Stomach (tissue), 9 donors: ENCODE results near the gene SBF2. TPM values are rescaled to one million over a fixed set of nuclear protein-coding genes. Genes with fewer than 3 reads are reported as not detected.
A peak's percentile ranks its signal among the peaks of the same experiment; 100 is the strongest.

ENCODE experiments used
- DNase-seq, 2 donors: peaks; one replicate each; pipeline versions ENCODE4 v3.0.0 to v3.0.0-alpha.2; 2013 to 2019
- H3K27ac ChIP-seq, 5 donors: fragments of 200-600 bp in 4 of 5; sonication (generic) in 4 of 5; one replicate each; pipeline ENCODE4 v1.5.1; 2013 to 2019; ENCODE audit warnings: mild to moderate bottlenecking in 1 of 5, moderate library complexity in 1 of 5
- H3K27me3 ChIP-seq, 3 donors: fragments of 200-600 bp; sonication (generic); one replicate each; pipeline ENCODE4 v1.5.1; 2017 to 2019; ENCODE audit warnings: mixed run types in 1 of 3
- H3K36me3 ChIP-seq, 4 donors: fragments of 200-600 bp; sonication (generic); 1 replicate in 3 of 4; 2 replicates in 1 of 4; pipeline ENCODE4 v1.5.1; 2016 to 2019
- H3K4me1 ChIP-seq, 4 donors: fragments of 200-600 bp; sonication (generic); one replicate each; pipeline ENCODE4 v1.5.1; 2016 to 2019
- H3K4me3 ChIP-seq, 4 donors: fragments of 200-600 bp; sonication (generic) in 3 of 4; one replicate each; pipeline ENCODE4 v1.5.1; 2016 to 2019; ENCODE audit warnings: mild to moderate bottlenecking in 1 of 4
- H3K9me3 ChIP-seq, 4 donors: fragments of 200-600 bp; sonication (generic); one replicate each; pipeline ENCODE4 v1.5.1; 2016 to 2019
- EP300 ChIP-seq: sonication (generic); formaldehyde crosslinking; IDR thresholded peaks from one replicate; pipeline ENCODE4 v1.6.1; 2017; ENCODE audit warnings: antibody characterized with exemption
- POLR2A ChIP-seq, 4 donors: fragments of 450-650 bp; IDR thresholded peaks; one replicate each; pipeline ENCODE4 v1.6.1; 2016; ENCODE audit warnings: antibody characterized with exemption in 4 of 4, control low read depth in 2 of 4, mild to moderate bottlenecking in 1 of 4, moderate library complexity in 1 of 4
- POLR2AphosphoS5 ChIP-seq, 3 donors: sonication (generic); formaldehyde crosslinking; IDR thresholded peaks; one replicate each; pipeline ENCODE4 v1.6.1; 2016; ENCODE audit warnings: antibody characterized with exemption in 3 of 3
- WGBS, 5 donors: extraction: QIAGEN DNeasy Blood & Tissue Kit in 3 of 5; methylation state at CpG; one replicate each; pipeline versions ENCODE4 v1.1.5 to v1.1.7; 2013 to 2018; 5-methylcytosine and 5-hydroxymethylcytosine counted together
- intact Hi-C: fragments of 100-400 bp; cut with DNase I; formaldehyde crosslinking; loops from one replicate; pipeline ENCODE4 v1.15.1; 2023; ENCODE audit warnings: low total_unique reads
- polyA plus RNA-seq, 3 donors: library from polyadenylated mRNA; stranded (reverse); fragments of 200-250 nt; gene quantifications; one replicate each; pipeline ENCODE4 v1.2.3, GENCODE V29; 2013
- total RNA-seq, 5 donors: library from RNA; depleted of rRNA; stranded (reverse); fragments of >200 nt; gene quantifications; one replicate each; pipeline versions ENCODE4 v1.1.0 to v1.2.3, GENCODE V29; 2014 to 2016
- TF ChIP-seq, protein P1 (sequence below), 7 experiments: fragments of 450-650 bp in 4 of 7; fragments of 200-600 bp in 3 of 7; sonication (generic) in 3 of 7; IDR thresholded peaks; one replicate each; pipeline ENCODE4 v1.5.1; 2016 to 2019; ENCODE audit warnings: antibody characterized with exemption in 7 of 7, control low read depth in 2 of 7, mild to moderate bottlenecking in 1 of 7
- donor health status: healthy with polysubstance abuse.
- donor health status: Bipolar disorder and iron deficiency.
- donor health status: healthy.

Gene SBF2
- total and polyA plus RNA-seq, 8 donors: 8.6 to 260 (median 37.2) TPM

DNA sequence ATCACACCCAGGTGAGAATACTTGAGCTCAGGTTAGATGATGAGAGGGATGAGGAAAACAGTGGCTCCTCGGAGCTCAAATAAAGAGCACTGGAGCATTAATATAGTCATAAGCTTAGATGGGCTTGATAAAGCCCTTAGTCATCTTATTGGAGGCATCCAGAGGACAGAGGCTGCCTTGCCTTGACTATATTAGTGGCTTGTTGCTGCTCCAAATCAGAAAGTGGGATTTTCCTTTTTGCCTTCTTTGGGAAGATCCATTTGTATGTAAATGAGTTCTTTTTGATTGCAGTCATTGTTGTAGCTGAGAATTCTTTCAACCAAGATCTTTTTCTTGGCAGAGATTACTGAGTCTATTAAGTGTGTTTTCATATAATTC, 29.8 kb upstream of the SBF2 start:
- TF ChIP-seq POLR2AphosphoS5 (IDR thresholded peaks at IDR 0.05) (no peak), POLR2A (IDR thresholded peaks at IDR 0.05) (no peak), EP300 (no peak)
- TF ChIP-seq, protein P1, sequence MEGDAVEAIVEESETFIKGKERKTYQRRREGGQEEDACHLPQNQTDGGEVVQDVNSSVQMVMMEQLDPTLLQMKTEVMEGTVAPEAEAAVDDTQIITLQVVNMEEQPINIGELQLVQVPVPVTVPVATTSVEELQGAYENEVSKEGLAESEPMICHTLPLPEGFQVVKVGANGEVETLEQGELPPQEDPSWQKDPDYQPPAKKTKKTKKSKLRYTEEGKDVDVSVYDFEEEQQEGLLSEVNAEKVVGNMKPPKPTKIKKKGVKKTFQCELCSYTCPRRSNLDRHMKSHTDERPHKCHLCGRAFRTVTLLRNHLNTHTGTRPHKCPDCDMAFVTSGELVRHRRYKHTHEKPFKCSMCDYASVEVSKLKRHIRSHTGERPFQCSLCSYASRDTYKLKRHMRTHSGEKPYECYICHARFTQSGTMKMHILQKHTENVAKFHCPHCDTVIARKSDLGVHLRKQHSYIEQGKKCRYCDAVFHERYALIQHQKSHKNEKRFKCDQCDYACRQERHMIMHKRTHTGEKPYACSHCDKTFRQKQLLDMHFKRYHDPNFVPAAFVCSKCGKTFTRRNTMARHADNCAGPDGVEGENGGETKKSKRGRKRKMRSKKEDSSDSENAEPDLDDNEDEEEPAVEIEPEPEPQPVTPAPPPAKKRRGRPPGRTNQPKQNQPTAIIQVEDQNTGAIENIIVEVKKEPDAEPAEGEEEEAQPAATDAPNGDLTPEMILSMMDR (IDR thresholded peaks at IDR 0.05): no peak
- 28 to 43% (median 38%) methylated on average over 1 of the region's 1 CpG for WGBS, 5 donors
- intact Hi-C loops: no loop called here
- peak overlapping the region; percentile 60 to 76 (median 76) for H3K27ac ChIP-seq
- H3K4me1 ChIP-seq: peaks cover 48 to 78% (median 63%) of the 10 kb centered on the region in 4 donors
- no peak overlapping the region for H3K4me3 ChIP-seq
- no peaks in the 10 kb centered on the region for H3K36me3 ChIP-seq
- DNase-seq: no peak
- H3K27me3 ChIP-seq: no peaks in the 10 kb centered on the region
- no peaks in the 10 kb centered on the region for H3K9me3 ChIP-seq

DNA sequence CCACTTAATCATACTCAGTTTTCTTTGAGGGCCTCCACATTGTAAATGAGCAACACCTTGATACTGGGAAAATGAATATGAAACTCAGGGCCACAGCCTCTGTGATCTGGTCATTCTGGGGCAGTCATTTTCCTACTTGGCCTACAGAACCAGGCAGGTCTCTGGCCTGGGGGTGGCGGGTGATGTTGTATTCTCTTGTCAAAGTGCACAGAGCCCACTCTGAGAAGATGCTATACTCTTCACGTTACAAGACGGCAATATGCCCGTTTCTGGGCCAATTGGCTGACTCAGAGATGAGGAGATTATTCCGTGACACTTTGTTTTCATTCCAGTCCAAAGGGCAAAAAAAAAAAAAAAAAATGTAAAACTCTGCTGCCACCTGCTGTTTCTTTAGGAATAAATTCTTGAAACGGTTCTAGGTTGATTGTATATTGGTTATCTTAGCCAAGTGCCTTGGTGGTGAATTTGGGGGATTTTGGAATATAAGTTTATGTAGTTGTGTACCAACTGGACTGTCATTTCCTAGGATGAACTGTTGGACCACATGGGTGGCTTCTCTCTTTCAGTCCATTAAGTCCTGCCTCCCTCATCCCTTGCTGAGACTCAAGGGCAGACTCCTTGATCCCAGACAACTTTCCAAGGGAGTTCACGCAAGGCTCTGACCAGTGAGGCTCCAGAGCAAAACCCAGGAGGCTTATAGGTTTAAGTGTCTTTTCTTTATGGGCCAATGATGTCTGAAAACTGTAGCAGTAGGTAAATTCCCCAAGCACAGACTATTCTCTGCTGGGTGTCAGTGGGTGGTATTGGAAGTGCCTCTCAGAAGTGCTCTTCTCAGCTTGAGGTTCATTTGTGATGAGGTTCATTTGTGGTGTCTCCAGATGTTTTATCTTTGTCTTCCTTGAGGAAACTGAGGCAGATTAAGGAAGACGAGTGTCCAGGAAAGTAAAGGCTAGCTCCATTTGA, 29.1 kb upstream of the SBF2 start:
- H3K4me3 ChIP-seq: no peak overlapping the region
- H3K27ac ChIP-seq: peak overlapping the region; percentile 66 to 79 (median 76)
- 22 to 27% (median 23%) methylated on average over 8 of the region's 8 CpGs for WGBS, 5 donors
- TF ChIP-seq POLR2A (IDR thresholded peaks at IDR 0.05): no peak
- TF ChIP-seq, protein P1 (IDR thresholded peaks at IDR 0.05): peak in 4 of 7 experiments; percentile 38 to 77 (median 46)
- peak in 2 of 3 donors; percentile 66 to 79 for TF ChIP-seq POLR2AphosphoS5 (IDR thresholded peaks at IDR 0.05)
- H3K27me3 ChIP-seq: no peaks in the 10 kb centered on the region
- H3K4me1 ChIP-seq: peaks cover 47 to 72% (median 56%) of the 10 kb centered on the region in 4 donors
- H3K9me3 ChIP-seq: no peaks in the 10 kb centered on the region
- peak; percentile 67 to 89 for DNase-seq
- intact Hi-C loops: no loop called here
- H3K36me3 ChIP-seq: no peaks in the 10 kb centered on the region

DNA sequence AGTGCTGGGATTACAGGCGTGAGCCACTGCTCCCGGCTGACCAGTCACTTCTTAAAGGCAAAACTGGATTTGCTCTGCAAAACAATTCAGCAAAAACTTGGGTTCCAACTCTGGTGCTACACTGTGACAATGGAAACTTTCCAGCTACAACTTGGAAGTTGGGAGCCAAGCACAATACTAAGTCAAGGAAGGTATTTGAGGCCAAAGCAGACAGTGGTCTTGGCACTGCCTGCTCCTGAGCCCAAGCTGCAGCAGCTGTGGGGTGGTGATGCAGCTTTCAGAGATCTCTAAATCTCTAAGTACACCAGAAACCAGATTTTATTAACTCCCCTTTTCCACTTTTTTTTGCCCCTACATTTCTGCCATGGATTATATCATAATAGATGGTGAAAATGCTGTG, 28.4 kb upstream of the SBF2 start:
- Histone ChIP-seq H3K4me1 (peaks cover 43 to 65% (median 53%) of the 10 kb centered on the region in 4 donors), H3K4me3 (no peak overlapping the region), H3K27me3 (no peaks in the 10 kb centered on the region), H3K36me3 (no peaks in the 10 kb centered on the region), H3K27ac (peak overlapping the region in 4 of 5 donors; percentile 66 to 76 (median 76)), H3K9me3 (no peaks in the 10 kb centered on the region)
- TF ChIP-seq POLR2AphosphoS5 (IDR thresholded peaks at IDR 0.05): no peak
- TF ChIP-seq, protein P1 (IDR thresholded peaks at IDR 0.05): no peak
- no peak for TF ChIP-seq EP300
- TF ChIP-seq POLR2A (IDR thresholded peaks at IDR 0.05): no peak
- WGBS, 5 donors: 60 to 89% (median 86%) methylated on average over 2 of the region's 2 CpGs
- intact Hi-C loops: no loop called here
- no peak for DNase-seq

DNA sequence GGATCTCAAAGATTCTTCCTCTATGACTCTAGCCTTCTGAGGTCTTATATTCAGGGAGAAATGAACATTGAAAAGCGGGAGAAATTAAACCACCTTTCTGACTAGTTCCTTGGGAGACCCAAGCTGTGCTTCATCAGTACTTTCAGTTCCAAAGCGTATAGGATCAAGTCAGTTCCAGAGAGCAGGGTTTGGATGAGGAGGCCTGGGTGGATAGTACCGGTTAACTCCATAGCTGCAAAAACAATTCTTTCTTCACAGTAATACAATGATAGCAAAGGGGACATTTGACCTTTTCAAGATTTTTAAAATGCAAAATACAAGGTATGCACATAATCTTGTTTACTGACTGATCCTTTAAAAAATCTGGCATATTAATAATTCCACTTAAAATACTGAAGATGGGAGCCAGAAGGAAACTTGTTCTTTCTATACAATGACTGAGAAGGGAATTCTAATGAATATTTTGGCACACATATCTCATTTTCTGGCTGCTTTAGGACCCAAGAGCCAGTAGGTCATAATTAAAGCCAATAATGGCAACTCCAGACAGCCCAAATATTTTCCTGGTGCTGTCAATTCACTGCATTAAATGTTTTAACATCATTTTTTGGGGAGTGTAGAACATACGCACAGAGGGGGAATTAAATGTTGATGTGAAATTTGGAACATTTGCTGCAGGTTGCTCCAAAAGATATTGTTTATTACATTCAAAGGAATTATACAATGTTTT, 26.9 kb upstream of the SBF2 start:
- DNase-seq: no peak
- Histone ChIP-seq H3K27me3 (no peaks in the 10 kb centered on the region), H3K9me3 (no peaks in the 10 kb centered on the region), H3K27ac (peak overlapping the region in 3 of 5 donors; percentile 18 to 33 (median 26)), H3K36me3 (no peaks in the 10 kb centered on the region), H3K4me1 (peaks cover 28 to 51% (median 42%) of the 10 kb centered on the region in 4 donors), H3K4me3 (no peak overlapping the region)
- TF ChIP-seq EP300 (no peak), POLR2A (IDR thresholded peaks at IDR 0.05) (no peak), POLR2AphosphoS5 (IDR thresholded peaks at IDR 0.05) (no peak)
- TF ChIP-seq, protein P1 (IDR thresholded peaks at IDR 0.05): no peak
- intact Hi-C loops: no loop called here
- 84 to 93% (median 91%) methylated on average over 4 of the region's 4 CpGs for WGBS, 5 donors
